ENCODE results near the gene VSX2.

DNA sequence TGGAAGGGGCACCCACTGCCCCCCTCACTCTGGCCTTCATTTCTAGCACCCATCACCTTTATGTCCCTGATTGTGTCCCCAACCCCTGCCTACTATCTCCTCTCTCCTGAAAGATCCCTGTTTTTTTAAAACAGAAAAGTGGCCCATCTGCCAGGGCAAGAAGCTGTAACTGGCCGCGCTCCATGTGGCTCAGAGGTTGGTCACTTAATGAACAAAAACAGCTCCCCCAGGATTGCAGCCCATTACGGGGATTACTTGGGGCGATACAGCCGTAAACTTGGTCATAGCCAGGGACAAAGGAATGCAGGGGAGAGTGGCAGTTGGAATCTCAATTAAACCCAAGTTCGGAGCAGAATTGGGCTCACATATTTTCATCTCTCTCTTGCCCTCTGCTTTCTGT, 34.8 kb upstream of the VSX2 start:
- no peak for TF ChIP-seq YY1 (IDR thresholded peaks at IDR 0.05; ENCODE audit: insufficient read depth, insufficient read length)
- TF ChIP-seq ZNF274 (IDR thresholded peaks at IDR 0.05; ENCODE audit: low read depth, low read length), result no peak
- TF ChIP-seq SUZ12 (IDR thresholded peaks at IDR 0.05; ENCODE audit: extremely low read depth, insufficient read depth, insufficient read length), result no peak
